WTC11 (cell line): Measurements from ENCODE around the gene DNAH14.

ENCODE experiments used
- AR ChIP-seq: fragments of 250-450 bp; sonication (Bioruptor Pico); IDR thresholded peaks from 2 replicates; pipeline ENCODE4 v1.9.0; 2021; ENCODE audit warnings: mild to moderate bottlenecking
- CREB1 ChIP-seq: sonication (generic); formaldehyde crosslinking; IDR thresholded peaks from 2 replicates; pipeline ENCODE4 v1.8.0; 2023; ENCODE audit warnings: mild to moderate bottlenecking, missing genetic modification reagents
- GABPB1 ChIP-seq: sonication (generic); formaldehyde crosslinking; IDR thresholded peaks from 2 replicates; pipeline ENCODE4 v1.8.1; 2023; ENCODE audit warnings: mild to moderate bottlenecking, missing genetic modification reagents
- MAX ChIP-seq: sonication (generic); formaldehyde crosslinking; IDR thresholded peaks from 2 replicates; pipeline ENCODE4 v1.8.0; 2022; ENCODE audit warnings: mild to moderate bottlenecking, missing genetic modification reagents
- MLX ChIP-seq: sonication (generic); formaldehyde crosslinking; IDR thresholded peaks from 2 replicates; pipeline ENCODE4 v1.8.1; 2023; ENCODE audit warnings: mild to moderate bottlenecking, missing genetic modification reagents, moderate library complexity
- NR3C1 ChIP-seq: sonication (generic); formaldehyde crosslinking; conservative IDR thresholded peaks from 2 replicates; pipeline ENCODE4 v1.8.1; 2023; ENCODE audit warnings: low read depth, mild to moderate bottlenecking, missing genetic modification reagents
- SP1 ChIP-seq: sonication (generic); formaldehyde crosslinking; conservative IDR thresholded peaks from 2 replicates; pipeline ENCODE4 v1.8.1; 2022; ENCODE audit warnings: missing genetic modification reagents
- TEAD4 ChIP-seq: sonication (generic); formaldehyde crosslinking; IDR thresholded peaks from 2 replicates; pipeline ENCODE4 v1.8.0; 2022; ENCODE audit warnings: mild to moderate bottlenecking, missing genetic modification reagents
- TF ChIP-seq, protein P1 (sequence below): sonication (generic); formaldehyde crosslinking; IDR thresholded peaks from 2 replicates; pipeline ENCODE4 v1.8.1; 2023; ENCODE audit warnings: mild to moderate bottlenecking, missing genetic modification reagents
- TF ChIP-seq, protein P2 (sequence below): fragments of 200-600 bp; IDR thresholded peaks from 2 replicates; pipeline ENCODE4 v1.8.0; 2022; ENCODE audit warnings: antibody characterized with exemption

DNA sequence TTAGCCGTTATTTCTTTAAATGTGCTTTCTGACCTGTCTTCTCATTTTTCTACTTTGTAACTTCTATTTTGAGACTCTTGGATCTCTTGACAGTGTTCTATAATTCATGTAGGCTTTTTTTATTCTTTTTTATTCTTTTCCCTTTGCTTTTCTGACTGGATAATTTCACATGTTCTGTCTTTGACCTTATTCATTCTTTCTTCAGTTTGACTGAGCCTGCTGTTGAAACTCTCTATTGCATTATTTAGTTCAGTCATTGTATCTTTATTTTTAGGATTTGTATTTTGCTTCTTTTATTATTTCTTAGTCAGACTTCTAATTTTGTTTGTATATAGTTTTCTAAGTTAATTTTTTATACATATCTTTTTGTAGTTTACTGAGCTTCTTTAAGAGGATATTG lies 66.1 kb downstream of the DNAH14 start:
- TF ChIP-seq, protein P1, sequence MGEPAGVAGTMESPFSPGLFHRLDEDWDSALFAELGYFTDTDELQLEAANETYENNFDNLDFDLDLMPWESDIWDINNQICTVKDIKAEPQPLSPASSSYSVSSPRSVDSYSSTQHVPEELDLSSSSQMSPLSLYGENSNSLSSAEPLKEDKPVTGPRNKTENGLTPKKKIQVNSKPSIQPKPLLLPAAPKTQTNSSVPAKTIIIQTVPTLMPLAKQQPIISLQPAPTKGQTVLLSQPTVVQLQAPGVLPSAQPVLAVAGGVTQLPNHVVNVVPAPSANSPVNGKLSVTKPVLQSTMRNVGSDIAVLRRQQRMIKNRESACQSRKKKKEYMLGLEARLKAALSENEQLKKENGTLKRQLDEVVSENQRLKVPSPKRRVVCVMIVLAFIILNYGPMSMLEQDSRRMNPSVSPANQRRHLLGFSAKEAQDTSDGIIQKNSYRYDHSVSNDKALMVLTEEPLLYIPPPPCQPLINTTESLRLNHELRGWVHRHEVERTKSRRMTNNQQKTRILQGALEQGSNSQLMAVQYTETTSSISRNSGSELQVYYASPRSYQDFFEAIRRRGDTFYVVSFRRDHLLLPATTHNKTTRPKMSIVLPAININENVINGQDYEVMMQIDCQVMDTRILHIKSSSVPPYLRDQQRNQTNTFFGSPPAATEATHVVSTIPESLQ (CRISPR knock-in tag): no peak
- no peak for TF ChIP-seq SP1 (CRISPR knock-in tag)
- no peak for TF ChIP-seq GABPB1 (CRISPR knock-in tag)
- TF ChIP-seq, protein P2, sequence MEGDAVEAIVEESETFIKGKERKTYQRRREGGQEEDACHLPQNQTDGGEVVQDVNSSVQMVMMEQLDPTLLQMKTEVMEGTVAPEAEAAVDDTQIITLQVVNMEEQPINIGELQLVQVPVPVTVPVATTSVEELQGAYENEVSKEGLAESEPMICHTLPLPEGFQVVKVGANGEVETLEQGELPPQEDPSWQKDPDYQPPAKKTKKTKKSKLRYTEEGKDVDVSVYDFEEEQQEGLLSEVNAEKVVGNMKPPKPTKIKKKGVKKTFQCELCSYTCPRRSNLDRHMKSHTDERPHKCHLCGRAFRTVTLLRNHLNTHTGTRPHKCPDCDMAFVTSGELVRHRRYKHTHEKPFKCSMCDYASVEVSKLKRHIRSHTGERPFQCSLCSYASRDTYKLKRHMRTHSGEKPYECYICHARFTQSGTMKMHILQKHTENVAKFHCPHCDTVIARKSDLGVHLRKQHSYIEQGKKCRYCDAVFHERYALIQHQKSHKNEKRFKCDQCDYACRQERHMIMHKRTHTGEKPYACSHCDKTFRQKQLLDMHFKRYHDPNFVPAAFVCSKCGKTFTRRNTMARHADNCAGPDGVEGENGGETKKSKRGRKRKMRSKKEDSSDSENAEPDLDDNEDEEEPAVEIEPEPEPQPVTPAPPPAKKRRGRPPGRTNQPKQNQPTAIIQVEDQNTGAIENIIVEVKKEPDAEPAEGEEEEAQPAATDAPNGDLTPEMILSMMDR: no peak
- no peak for TF ChIP-seq CREB1 (CRISPR knock-in tag)
- no peak for TF ChIP-seq MLX (CRISPR knock-in tag)
- TF ChIP-seq TEAD4 (CRISPR knock-in tag): no peak
- no peak for TF ChIP-seq AR (CRISPR knock-in tag)
- TF ChIP-seq MAX (CRISPR knock-in tag): no peak
- TF ChIP-seq NR3C1 (CRISPR knock-in tag): no peak
